CD14-positive monocyte (primary cell): ENCODE data around the gene BCAS1. TPM values are rescaled to one million over a fixed set of nuclear protein-coding genes. Genes with fewer than 3 reads are reported as not detected.

Experiments used
- DNase-seq, 3 donors: peaks; one replicate each; pipeline ENCODE4 v3.0.0-alpha.2; 2011 to 2022
- H2AFZ ChIP-seq: 2 replicates; pipeline ENCODE4 v1.6.0; 2012; ENCODE audit warnings: mild to moderate bottlenecking, low read depth, low read length, inconsistent platforms; ENCODE audit not compliant: insufficient read depth, poor library complexity, severe bottlenecking
- H3K27ac ChIP-seq, 2 donors: 1 replicate in 1 of 2; 2 replicates in 1 of 2; pipeline ENCODE4 v1.5.1; 2012 to 2013; ENCODE audit warnings: low read length in 2 of 2, control low read depth in 1 of 2, inconsistent platforms in 1 of 2, low read depth in 1 of 2, mild to moderate bottlenecking in 1 of 2
- H3K27me3 ChIP-seq, 2 donors: one replicate each; pipeline versions ENCODE4 v1.6.0 to v1.6.1; 2011 to 2013; ENCODE audit warnings: low read length in 2 of 2; ENCODE audit not compliant: control insufficient read depth in 2 of 2, insufficient read depth in 2 of 2
- H3K36me3 ChIP-seq, 2 donors: replicated peaks in 1 of 2; 1 replicate in 1 of 2; 2 replicates in 1 of 2; pipeline versions ENCODE4 v1.5.1 to v1.6.1; 2012 to 2013; ENCODE audit warnings: low read length in 2 of 2, control low read depth in 1 of 2, inconsistent platforms in 1 of 2, mild to moderate bottlenecking in 1 of 2; ENCODE audit not compliant: insufficient read depth in 2 of 2, control insufficient read depth in 1 of 2
- H3K4me1 ChIP-seq, 2 donors: 1 replicate in 1 of 2; 2 replicates in 1 of 2; pipeline versions ENCODE4 v1.5.1 to v1.6.1; 2012 to 2013; ENCODE audit warnings: low read length in 2 of 2, control low read depth in 1 of 2, inconsistent platforms in 1 of 2, mild to moderate bottlenecking in 1 of 2, moderate library complexity in 1 of 2; ENCODE audit not compliant: insufficient read depth in 2 of 2, control insufficient read depth in 1 of 2
- H3K4me2 ChIP-seq: replicated peaks from 2 replicates; pipeline ENCODE3; 2012; ENCODE audit warnings: low read length, moderate library complexity, mild to moderate bottlenecking; ENCODE audit not compliant: poor library complexity, severe bottlenecking; ENCODE audit errors: extremely low read depth
- H3K4me3 ChIP-seq, 3 experiments: fragments of 200-600 bp in 1 of 3; sonication (generic) in 1 of 3; replicated peaks in 1 of 3; 1 replicate in 2 of 3; 2 replicates in 1 of 3; pipeline ENCODE4 v1.5.1; 2011 to 2013; ENCODE audit warnings: low read length in 3 of 3, mild to moderate bottlenecking in 3 of 3, control low read depth in 2 of 3, low read depth in 2 of 3, inconsistent platforms in 1 of 3, moderate library complexity in 1 of 3
- H3K79me2 ChIP-seq: 2 replicates; pipeline ENCODE4 v1.6.0; 2012; ENCODE audit warnings: mild to moderate bottlenecking, control low read depth, inconsistent platforms, low read length, moderate library complexity; ENCODE audit not compliant: insufficient read depth
- H3K9ac ChIP-seq: 2 replicates; pipeline ENCODE4 v1.6.0; 2017; ENCODE audit warnings: low read length, mild to moderate bottlenecking; ENCODE audit not compliant: insufficient read depth, poor library complexity, severe bottlenecking
- H3K9me3 ChIP-seq, 2 donors: replicated peaks in 1 of 2; 1 replicate in 1 of 2; 2 replicates in 1 of 2; pipeline versions ENCODE4 v1.5.1 to v1.6.1; 2012 to 2013; ENCODE audit warnings: low read length in 2 of 2, control low read depth in 1 of 2; ENCODE audit not compliant: control insufficient read depth in 1 of 2, insufficient read depth in 1 of 2
- H4K20me1 ChIP-seq: 2 replicates; pipeline ENCODE4 v1.6.0; 2012; ENCODE audit warnings: mild to moderate bottlenecking, low read length, control low read depth, moderate library complexity; ENCODE audit not compliant: insufficient read depth
- H3K27ac Mint-ChIP-seq, 7 donors: one replicate each; pipeline ENCODE4 v1.8.0; 2020; ENCODE audit warnings: mild to moderate bottlenecking in 7 of 7, mixed read lengths in 7 of 7, moderate library complexity in 6 of 7, inconsistent platforms in 2 of 7
- H3K27me3 Mint-ChIP-seq, 3 donors: one replicate each; pipeline ENCODE4 v1.8.0; 2021 to 2022; ENCODE audit warnings: low read depth in 3 of 3, mild to moderate bottlenecking in 3 of 3, mixed read lengths in 3 of 3, moderate library complexity in 3 of 3, inconsistent platforms in 1 of 3
- H3K36me3 Mint-ChIP-seq, 2 donors: one replicate each; pipeline ENCODE4 v1.8.0; 2020; ENCODE audit warnings: mixed read lengths in 2 of 2, inconsistent platforms in 1 of 2, mild to moderate bottlenecking in 1 of 2
- H3K4me1 Mint-ChIP-seq: one replicate; pipeline ENCODE4 v1.8.0; 2020; ENCODE audit warnings: mild to moderate bottlenecking, mixed read lengths
- H3K4me3 Mint-ChIP-seq, 2 donors: one replicate each; pipeline ENCODE4 v1.8.0; 2020; ENCODE audit warnings: mild to moderate bottlenecking in 2 of 2, mixed read lengths in 2 of 2, moderate library complexity in 1 of 2
- H3K9me3 Mint-ChIP-seq, 7 donors: one replicate each; pipeline ENCODE4 v1.8.0; 2020 to 2022; ENCODE audit warnings: mixed read lengths in 7 of 7, mild to moderate bottlenecking in 6 of 7, moderate library complexity in 6 of 7, inconsistent platforms in 2 of 7
- CTCF ChIP-seq: fragments of 200-600 bp; IDR thresholded peaks from one replicate; pipeline ENCODE4 v1.8.0; 2022; ENCODE audit warnings: antibody characterized with exemption, mild to moderate bottlenecking
- WGBS: methylation state at CpG from one replicate; pipeline ENCODE4 v1.1.5; 2013; ENCODE audit warnings: missing lambda C conversion rate; ENCODE audit not compliant: insufficient coverage; 5-methylcytosine and 5-hydroxymethylcytosine counted together
- intact Hi-C, 2 donors: fragments of 100-400 bp; cut with micrococcal nuclease; formaldehyde crosslinking; loops; one replicate each; pipeline versions ENCODE4 v1.15.0 to v1.15.1; 2023
- polyA plus RNA-seq, 3 donors: library from polyadenylated mRNA; depleted of rRNA in 1 of 3; unstranded in 2 of 3; stranded (reverse) in 1 of 3; fragments of 300-500 nt in 2 of 3; fragments of >200 nt in 1 of 3; fragmentation: Illumina TruSeq in 2 of 3; gene quantifications; 1 replicate in 2 of 3; 2 replicates in 1 of 3; pipeline ENCODE4 v1.2.3, GENCODE V29; 2012 to 2021

Gene BCAS1
- polyA plus RNA-seq, 3 donors: 0.01 to 0.02 TPM; not detected in 1

DNA sequence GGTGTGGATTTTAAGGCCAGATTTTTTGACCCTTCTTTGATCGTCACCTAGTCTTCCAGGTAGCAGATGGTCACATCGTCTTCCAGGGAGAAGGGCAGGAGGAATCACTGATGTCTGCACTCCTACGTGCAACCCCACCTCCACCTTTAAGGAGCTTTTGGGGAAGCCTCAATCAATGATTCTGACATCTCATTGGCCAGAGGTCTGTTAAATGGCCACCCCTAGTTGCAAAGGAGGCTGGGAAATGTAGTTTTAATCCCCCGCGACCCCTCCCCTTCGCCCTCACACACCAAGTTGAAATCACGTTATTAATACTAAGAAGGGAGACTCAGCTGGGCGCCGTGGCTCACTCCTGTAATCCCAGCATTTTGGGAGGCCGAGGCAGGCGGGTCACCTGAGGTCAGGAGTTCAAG is 151.4 kb downstream of the BCAS1 start:
- H3K9me3 ChIP-seq: no peaks in the 10 kb centered on the region
- WGBS: 85% methylated on average over 4 of the region's 11 CpGs

DNA sequence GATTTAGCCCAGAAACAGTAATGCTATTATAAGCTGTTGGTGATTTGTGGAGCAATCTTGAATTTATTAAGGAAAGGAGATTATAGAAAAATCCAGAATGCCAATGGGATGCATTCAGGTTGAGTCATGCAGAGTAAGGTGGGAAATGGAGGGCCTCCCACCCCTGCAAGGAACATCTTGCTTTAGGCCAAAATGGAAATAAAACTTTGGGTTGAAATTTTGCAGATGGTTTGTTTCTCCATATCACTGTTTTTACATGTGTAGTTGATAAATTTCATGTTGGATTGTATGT is 152.4 kb downstream of the BCAS1 start:
- no peak overlapping the region for H2AFZ ChIP-seq
- peaks cover 60 to 68% of the 10 kb centered on the region in 2 donors for H3K4me1 ChIP-seq
- no peaks in the 10 kb centered on the region for H3K36me3 Mint-ChIP-seq
- no peak overlapping the region for H3K4me3 Mint-ChIP-seq
- TF ChIP-seq CTCF: no peak
- H3K4me3 ChIP-seq: peak overlapping the region in 1 of 3 experiments; percentile 75
- no peaks in the 10 kb centered on the region for H4K20me1 ChIP-seq
- DNase-seq: no peak
- H3K27ac ChIP-seq: peak overlapping the region in 1 of 2 donors; percentile 87
- H3K4me1 Mint-ChIP-seq: peaks cover 64% of the 10 kb centered on the region
- no peaks in the 10 kb centered on the region for H3K27me3 Mint-ChIP-seq
- no peaks in the 10 kb centered on the region for H3K36me3 ChIP-seq
- no peak overlapping the region for H3K4me2 ChIP-seq
- no peaks in the 10 kb centered on the region for H3K27me3 ChIP-seq
- intact Hi-C loops: loop anchor here (5.0 to 10.0 kb wide), 3 partner anchors 83 to 341 kb away; no protein-coding TSS in a partner anchor
- no peaks in the 10 kb centered on the region for H3K9me3 Mint-ChIP-seq
- peak overlapping the region in 6 of 7 donors; percentile 94 to 100 (median 98) for H3K27ac Mint-ChIP-seq
- no peaks in the 10 kb centered on the region for H3K79me2 ChIP-seq
- no peak overlapping the region for H3K9ac ChIP-seq
- H3K9me3 ChIP-seq: no peaks in the 10 kb centered on the region

More for the DNA sequence above, 151.4 kb downstream of the BCAS1 start:
- H3K4me2 ChIP-seq: no peak overlapping the region
- H3K4me1 ChIP-seq: peaks cover 66 to 75% of the 10 kb centered on the region in 2 donors
- no peak for TF ChIP-seq CTCF
- intact Hi-C loops: loop anchor here (5.0 to 10.0 kb wide), 3 partner anchors 84 to 342 kb away; no protein-coding TSS in a partner anchor
- DNase-seq: no peak
- Mint-ChIP-seq H3K4me1 (peaks cover 69% of the 10 kb centered on the region), H3K9me3 (no peaks in the 10 kb centered on the region), H3K27me3 (no peaks in the 10 kb centered on the region), H3K4me3 (no peak overlapping the region), H3K36me3 (no peaks in the 10 kb centered on the region), H3K27ac (peak overlapping the region in 1 of 7 donors; percentile 56)
- H3K27me3 ChIP-seq: no peaks in the 10 kb centered on the region
- H4K20me1 ChIP-seq: no peaks in the 10 kb centered on the region
- no peaks in the 10 kb centered on the region for H3K79me2 ChIP-seq
- no peak overlapping the region for H3K27ac ChIP-seq
- H3K36me3 ChIP-seq: no peaks in the 10 kb centered on the region
- no peak overlapping the region for H3K9ac ChIP-seq
- no peak overlapping the region for H3K4me3 ChIP-seq
- H2AFZ ChIP-seq: no peak overlapping the region
